ENCODE results near the gene TBC1D22B. TPM values are rescaled to one million over a fixed set of nuclear protein-coding genes. Genes with fewer than 3 reads are reported as not detected.
"Not testable (repeated sequence)": the region's sequence is repeated elsewhere in the genome, so short reads cannot be mapped to it uniquely, and the experiment has no call there.

The TBC1D22B gene
- total RNA-seq, 1 donor from 2014 or later, result 16.5 TPM

DNA sequence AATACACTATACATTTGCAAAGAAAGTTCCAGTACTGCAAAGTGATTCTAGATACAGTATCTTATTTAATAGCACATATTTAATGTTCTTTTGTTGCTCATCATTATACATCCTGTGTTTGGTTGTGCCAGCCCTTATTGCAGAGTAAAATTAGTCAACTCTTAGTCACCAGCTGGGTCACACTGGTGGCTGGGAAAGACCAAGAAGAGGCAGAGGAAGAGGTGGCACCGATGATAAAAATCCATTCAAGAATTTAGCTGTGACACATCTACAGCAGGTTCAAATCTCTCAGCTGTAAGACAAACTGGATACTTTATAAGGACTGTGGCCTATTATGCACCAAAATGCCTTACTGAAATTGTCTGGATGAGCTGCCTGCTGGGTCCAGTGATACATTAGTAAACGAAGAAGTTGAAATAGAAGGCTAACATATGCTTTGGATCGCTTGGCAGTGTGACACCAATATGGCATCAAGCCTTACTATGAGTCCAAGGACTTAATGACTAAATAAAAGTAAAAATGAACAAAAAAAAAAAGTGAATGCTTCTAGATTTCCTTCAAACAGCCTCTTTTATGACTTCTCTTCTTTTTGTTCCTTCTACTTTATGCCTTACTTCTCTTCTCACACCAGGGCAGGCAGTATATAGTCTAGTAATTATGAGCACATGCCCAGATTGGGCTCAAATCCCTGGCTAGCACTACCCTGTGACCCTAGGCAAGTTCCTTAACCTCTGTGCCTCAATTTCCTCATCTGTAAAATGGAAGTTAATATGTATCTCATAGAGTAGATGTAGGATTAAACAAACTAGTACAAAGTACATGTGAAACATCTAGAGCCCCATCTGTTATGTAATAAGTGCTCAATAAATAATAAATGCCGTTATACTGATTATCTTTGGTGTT, 66.8 kb downstream of the TBC1D22B start:
- Mint-ChIP-seq H3K4me1 (peaks cover 8% of the 10 kb centered on the region), H3K9me3 (no peaks in the 10 kb centered on the region), H3K4me3 (no peak overlapping the region), H3K36me3 (peaks cover 10% of the 10 kb centered on the region), H3K27ac (no peak overlapping the region), H3K27me3 (ENCODE audit: insufficient read depth, low read depth) (no peaks in the 10 kb centered on the region)
- H3K79me2 ChIP-seq (ENCODE audit: low read depth), result no peaks in the 10 kb centered on the region
- H3K4me2 ChIP-seq, result no peak overlapping the region
- H2AFZ ChIP-seq (replicated peaks), result no peak overlapping the region
- H3K27ac ChIP-seq, result no peak overlapping the region
- peaks cover 17% of the 10 kb centered on the region for H3F3A ChIP-seq (ENCODE audit: low read depth)
- no peaks in the 10 kb centered on the region for H4K20me1 ChIP-seq (ENCODE audit: low read depth)
- no peaks in the 10 kb centered on the region for H3K27me3 ChIP-seq
- no peak overlapping the region for H3K4me3 ChIP-seq
- H3K9me3 ChIP-seq (ENCODE audit: low read depth), result no peaks in the 10 kb centered on the region
- no peak overlapping the region for H3K9ac ChIP-seq
- H3K36me3 ChIP-seq, result no peaks in the 10 kb centered on the region
- DNase-seq (ENCODE audit: low spot score), result no peak
- H3K4me1 ChIP-seq, result peaks cover 5% of the 10 kb centered on the region
- TF ChIP-seq EZH2phosphoT487 (IDR thresholded peaks at IDR 0.05), result no peak

GRCh38 chr6:37330345-37330744, 72.8 kb downstream of the TBC1D22B start:
- not testable (repeated sequence) for H3K79me2 ChIP-seq (ENCODE audit: low read depth); DNase-seq (ENCODE audit: low spot score); H3K4me2 ChIP-seq; H3K4me1 Mint-ChIP-seq; H3K4me3 ChIP-seq; H3K27me3 ChIP-seq; H3K9ac ChIP-seq; H3K27me3 Mint-ChIP-seq (ENCODE audit: insufficient read depth, low read depth); H3K27ac Mint-ChIP-seq; H3F3A ChIP-seq (ENCODE audit: low read depth); H3K4me1 ChIP-seq; H2AFZ ChIP-seq (replicated peaks); H3K9me3 ChIP-seq (ENCODE audit: low read depth); H3K27ac ChIP-seq; H3K4me3 Mint-ChIP-seq; H3K9me3 Mint-ChIP-seq; H4K20me1 ChIP-seq (ENCODE audit: low read depth); H3K36me3 ChIP-seq
- peaks cover 15% of the 10 kb centered on the region for H3K36me3 Mint-ChIP-seq

DNA sequence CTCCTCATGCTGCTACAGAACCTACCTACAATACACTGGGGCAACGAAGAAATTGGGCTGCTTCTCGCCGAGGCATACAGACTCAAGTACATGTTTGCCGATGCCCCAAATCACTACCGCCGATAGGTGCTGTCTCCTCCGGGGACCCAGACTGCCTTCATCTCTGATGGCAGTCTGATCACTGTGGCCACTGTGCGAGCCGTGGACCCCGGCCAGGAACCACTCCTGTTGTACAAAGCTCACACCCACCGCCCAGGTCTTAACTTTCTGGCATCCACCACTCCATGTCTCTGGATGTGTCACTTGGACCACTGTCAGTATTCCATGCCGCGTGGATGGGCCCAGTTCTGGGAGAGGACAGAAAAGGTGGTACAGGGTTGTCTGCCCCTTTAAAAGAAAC, 73.5 kb downstream of the TBC1D22B start:
- Mint-ChIP-seq H3K4me1 (no peaks in the 10 kb centered on the region), H3K4me3 (no peak overlapping the region), H3K27me3 (ENCODE audit: insufficient read depth, low read depth) (no peaks in the 10 kb centered on the region), H3K9me3 (no peaks in the 10 kb centered on the region), H3K36me3 (peaks cover 13% of the 10 kb centered on the region), H3K27ac (no peak overlapping the region)
- H3K9ac ChIP-seq, result no peak overlapping the region
- no peak for DNase-seq (ENCODE audit: low spot score)
- H3K9me3 ChIP-seq (ENCODE audit: low read depth), result no peaks in the 10 kb centered on the region
- H3F3A ChIP-seq (ENCODE audit: low read depth), result no peaks in the 10 kb centered on the region
- no peaks in the 10 kb centered on the region for H3K4me1 ChIP-seq
- no peak overlapping the region for H3K4me2 ChIP-seq
- no peaks in the 10 kb centered on the region for H3K27me3 ChIP-seq
- H3K4me3 ChIP-seq, result no peak overlapping the region
- no peaks in the 10 kb centered on the region for H3K79me2 ChIP-seq (ENCODE audit: low read depth)
- TF ChIP-seq CTCF (IDR thresholded peaks at IDR 0.05) (no peak), EZH2 (IDR thresholded peaks at IDR 0.05) (no peak), EZH2phosphoT487 (IDR thresholded peaks at IDR 0.05) (no peak)
- H4K20me1 ChIP-seq (ENCODE audit: low read depth), result no peaks in the 10 kb centered on the region
- no peak overlapping the region for H2AFZ ChIP-seq (replicated peaks)
- no peaks in the 10 kb centered on the region for H3K36me3 ChIP-seq
- no peak overlapping the region for H3K27ac ChIP-seq

DNA sequence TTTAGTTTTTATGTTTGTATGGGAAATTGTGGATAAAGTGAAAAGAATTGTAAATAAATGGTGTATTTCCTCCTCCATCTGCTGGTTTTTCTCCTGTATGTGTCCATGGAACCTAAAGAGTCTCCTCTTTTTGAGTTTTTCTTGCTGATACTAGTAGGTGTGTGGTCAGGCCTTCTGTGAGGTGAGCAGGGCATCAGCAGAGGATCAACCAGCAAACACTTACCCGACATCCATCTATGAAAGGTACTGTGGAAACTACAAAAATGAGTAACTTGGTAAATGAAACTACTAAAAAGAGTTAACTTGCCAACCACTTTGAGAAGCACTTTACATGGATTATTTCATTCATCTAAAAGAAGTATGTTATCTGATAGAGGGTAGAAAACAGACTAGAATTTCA, 75.3 kb downstream of the TBC1D22B start:
- Histone ChIP-seq H3K36me3 (no peaks in the 10 kb centered on the region), H3F3A (ENCODE audit: low read depth) (no peaks in the 10 kb centered on the region), H3K27ac (no peak overlapping the region), H3K79me2 (ENCODE audit: low read depth) (no peaks in the 10 kb centered on the region), H3K4me3 (no peak overlapping the region), H4K20me1 (ENCODE audit: low read depth) (no peaks in the 10 kb centered on the region), H3K9me3 (ENCODE audit: low read depth) (no peaks in the 10 kb centered on the region), H3K4me1 (no peaks in the 10 kb centered on the region), H3K27me3 (no peaks in the 10 kb centered on the region), H3K4me2 (no peak overlapping the region), H2AFZ (replicated peaks) (no peak overlapping the region), H3K9ac (no peak overlapping the region)
- no peaks in the 10 kb centered on the region for H3K27me3 Mint-ChIP-seq (ENCODE audit: insufficient read depth, low read depth)
- no peak overlapping the region for H3K4me3 Mint-ChIP-seq
- H3K9me3 Mint-ChIP-seq, result no peaks in the 10 kb centered on the region
- DNase-seq (ENCODE audit: low spot score), result no peak
- no peaks in the 10 kb centered on the region for H3K4me1 Mint-ChIP-seq
- peaks cover 8% of the 10 kb centered on the region for H3K36me3 Mint-ChIP-seq
- no peak for TF ChIP-seq EZH2 (IDR thresholded peaks at IDR 0.05)
- no peak for TF ChIP-seq EZH2phosphoT487 (IDR thresholded peaks at IDR 0.05)
- no peak for TF ChIP-seq CTCF (IDR thresholded peaks at IDR 0.05)
- no peak overlapping the region for H3K27ac Mint-ChIP-seq
